Activated CD4-positive, alpha-beta T cell treated with anti-CD3 and anti-CD28 coated beads, Interleukin-2, amount 50 U/mL, for 16 hours (primary cell): ENCODE measurements around the gene SH2D1B.
"Not testable (repeated sequence)": the region's sequence is repeated elsewhere in the genome, so short reads cannot be mapped to it uniquely, and the experiment has no call there.

ENCODE experiments used
- DNase-seq: peaks from one replicate; pipeline ENCODE4 v3.0.0-alpha.2; 2020

SH2D1B gene

DNA sequence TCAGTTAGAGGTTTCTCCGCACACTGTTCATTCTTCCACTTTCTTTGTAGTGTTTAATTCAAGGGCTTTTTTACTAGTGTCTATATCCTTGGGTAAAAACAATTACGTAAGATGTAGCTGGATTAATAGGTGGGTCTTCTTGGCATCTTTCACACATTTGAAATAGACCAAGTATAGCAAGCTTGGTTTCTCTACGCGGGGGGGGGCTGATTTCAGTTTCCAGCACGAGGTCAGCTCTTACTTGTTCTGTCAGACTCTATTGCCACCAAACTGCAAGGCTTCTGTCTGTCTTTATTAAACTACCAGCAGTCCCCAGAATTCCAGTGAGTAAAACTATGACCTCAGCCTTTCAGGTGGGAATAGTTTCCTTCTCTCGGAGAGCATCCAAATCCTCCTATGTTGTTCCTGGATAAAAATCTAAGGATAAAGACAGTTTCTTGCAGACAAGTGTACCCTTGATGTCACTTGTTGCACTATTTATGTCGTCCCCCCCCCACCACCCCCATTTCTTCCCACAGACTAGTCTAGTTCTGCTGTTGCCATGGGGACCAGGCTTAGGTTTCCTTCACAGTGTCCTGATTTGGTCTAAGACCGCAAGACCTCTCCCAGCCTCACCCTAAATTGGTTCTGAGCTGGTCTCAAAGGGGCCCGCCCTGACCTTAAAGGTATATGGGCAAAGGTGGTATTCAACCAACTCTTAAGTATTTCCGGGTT, 52.3 kb downstream of the SH2D1B start:
- DNase-seq = no peak

DNA sequence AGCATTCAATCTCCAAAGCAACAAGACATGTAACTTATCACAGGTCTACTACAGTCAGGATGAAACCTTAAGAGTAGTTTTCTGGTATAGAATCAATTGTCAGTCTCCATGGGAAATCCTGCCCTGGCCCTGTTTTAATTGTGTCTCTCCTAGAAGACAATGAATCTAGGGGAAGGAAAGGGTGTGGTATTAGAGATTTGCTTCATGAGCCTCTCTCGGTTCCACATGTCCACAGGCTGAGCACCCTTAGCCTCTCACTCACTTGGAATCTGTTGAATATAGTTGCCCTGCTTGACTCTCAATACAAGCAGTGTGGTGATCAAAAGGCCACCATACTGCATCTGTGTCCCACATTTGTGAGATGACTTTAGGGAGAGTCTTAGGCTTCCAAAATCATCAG, 53.0 kb downstream of the SH2D1B start:
- no peak for DNase-seq

DNA sequence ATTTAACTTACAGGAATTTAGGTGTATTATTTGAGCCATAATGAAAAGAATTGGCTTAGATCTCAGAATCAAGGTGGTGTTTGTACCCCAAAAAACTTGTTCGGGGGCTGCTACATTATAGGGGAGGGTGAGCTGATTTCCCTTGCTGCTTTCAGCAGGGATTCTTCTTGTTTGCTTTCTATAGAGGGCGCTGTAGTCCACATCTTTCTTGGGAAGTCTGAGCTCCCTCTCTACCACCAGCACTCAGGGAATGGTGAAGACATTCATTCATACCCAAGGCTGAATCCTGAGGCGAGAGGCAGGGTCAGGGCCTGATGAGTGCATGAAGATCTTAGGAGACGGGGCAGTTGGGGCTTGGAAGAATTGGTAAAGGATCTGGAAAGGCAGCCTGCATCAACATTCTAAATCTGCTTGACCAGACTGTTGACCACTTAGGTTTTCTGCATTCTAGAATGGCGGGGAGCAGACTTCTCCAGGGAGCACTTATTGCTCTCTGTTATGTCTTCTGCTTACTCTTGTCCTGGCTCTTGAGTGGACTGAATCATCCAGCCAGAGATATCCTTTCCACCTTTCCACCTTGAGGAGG, 54.2 kb downstream of the SH2D1B start:
- peak; percentile 10 for DNase-seq

DNA sequence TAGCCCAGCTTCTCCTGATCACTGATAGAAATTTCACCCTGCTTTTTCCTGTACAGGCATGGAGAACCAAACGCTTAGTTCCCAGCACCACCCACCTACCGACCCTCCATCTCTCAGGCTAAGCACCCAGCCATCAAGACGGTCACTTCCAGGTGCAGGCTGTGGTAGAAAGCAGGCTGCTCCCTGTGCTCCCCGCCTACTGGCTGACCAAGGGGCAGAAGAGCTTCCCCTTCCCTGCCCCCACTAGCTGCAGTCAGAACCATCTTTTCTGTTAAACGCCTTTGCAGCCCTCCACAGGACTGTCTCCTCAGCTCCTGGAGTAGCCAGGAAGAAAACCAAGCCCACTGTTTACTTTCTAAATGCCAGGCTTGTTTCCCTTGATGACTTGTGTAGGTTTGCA, 58.2 kb downstream of the SH2D1B start:
- no peak for DNase-seq

DNA sequence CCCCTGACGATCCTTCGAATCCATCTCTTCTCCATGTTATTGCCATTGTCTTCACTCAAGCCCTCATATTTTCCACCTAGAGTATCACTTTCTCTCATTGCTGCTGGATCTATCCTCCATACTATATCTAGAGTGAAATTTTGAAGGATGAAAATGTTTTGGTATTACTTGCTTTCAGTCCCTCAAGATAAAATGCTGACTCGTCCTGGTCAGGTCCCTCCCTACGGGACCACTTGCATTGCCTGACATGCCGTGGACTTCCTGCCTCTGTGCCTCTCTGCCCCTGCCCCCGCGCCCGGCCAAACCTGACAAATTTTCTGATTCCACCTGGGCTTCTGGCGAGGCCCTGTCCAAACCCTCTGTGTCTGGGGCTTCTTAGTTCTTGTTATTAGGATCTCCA, 58.9 kb downstream of the SH2D1B start:
- no peak for DNase-seq

DNA sequence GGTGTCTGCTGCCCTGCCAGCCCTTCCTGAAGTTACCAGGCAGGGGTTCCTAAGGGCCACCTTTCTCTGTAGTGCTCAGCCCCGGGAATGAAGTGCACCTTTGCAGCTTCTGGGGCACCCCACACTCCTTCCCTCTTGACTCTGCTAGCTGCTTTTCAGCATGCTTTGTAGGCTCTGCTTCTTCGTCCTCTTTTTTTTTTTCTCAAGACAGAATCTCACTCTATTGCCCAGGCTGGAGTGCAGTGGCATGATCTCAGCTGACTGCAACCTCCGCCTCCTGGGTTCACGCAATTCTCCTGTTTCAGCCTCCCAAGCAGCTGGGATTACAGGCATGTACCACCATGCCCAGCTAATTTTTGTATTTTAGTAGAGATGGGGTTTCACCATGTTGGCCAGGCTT, 60.1 kb downstream of the SH2D1B start:
- not testable (repeated sequence) for DNase-seq

DNA sequence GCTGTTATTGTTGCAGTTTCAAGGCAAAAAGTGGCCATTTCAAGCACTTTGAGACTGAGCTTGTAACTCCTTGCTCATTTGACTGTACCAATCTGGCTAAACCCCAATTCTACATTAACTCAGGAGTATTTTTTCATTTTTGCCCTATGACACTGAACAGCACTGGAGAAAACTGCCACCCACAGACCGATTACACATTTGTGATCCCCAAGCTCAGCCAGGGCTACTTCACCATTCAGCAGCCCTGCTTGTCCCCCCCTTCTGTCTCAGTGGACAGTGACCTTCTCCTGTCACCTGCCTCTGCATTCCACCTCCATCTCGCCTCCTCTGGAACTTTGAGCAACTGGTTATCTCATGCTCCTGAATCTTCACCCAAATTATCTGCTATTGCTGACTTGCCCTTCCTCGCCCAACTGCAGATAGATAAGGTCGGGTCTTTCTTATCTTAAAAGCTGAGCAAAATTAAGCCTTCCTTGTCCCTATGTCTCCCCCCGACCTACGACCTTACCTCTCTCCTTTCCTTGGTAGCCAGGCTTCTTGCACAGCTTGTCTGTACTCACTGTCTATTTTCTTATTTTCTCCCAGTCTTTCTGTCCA, 60.6 kb downstream of the SH2D1B start:
- no peak for DNase-seq

DNA sequence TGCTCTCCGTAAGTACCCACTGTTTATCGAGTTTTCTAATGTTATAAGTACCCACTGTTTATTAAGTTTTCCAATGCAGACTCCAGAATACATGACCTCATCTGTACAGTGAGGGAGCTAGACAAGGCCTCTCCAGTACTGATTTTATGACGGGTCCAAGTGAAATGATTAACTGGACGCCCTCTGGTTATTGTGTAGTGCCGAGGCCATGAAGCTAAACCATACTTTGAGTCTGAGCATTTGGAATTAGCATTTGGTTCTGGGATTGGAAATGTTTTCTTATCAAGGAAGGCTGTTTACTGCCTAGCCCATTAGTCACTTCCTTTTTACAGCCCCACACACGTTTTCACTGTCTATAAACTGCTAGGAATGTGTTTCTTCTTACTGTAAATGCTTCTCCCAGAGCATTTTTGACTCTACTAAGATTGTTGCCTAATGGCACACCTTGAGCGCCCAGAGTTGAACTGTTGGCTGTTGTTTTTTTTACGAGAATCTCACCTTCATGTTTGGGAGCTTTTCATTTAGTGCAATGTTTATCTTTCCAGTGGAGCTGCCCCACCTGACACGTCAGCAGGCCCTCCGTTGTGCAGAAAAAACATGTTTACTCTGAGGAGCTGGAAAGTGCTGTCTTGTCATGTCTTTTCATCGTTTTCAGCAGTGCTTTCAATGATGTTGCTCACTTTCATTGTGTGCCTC, 62.2 kb downstream of the SH2D1B start:
- no peak for DNase-seq

DNA sequence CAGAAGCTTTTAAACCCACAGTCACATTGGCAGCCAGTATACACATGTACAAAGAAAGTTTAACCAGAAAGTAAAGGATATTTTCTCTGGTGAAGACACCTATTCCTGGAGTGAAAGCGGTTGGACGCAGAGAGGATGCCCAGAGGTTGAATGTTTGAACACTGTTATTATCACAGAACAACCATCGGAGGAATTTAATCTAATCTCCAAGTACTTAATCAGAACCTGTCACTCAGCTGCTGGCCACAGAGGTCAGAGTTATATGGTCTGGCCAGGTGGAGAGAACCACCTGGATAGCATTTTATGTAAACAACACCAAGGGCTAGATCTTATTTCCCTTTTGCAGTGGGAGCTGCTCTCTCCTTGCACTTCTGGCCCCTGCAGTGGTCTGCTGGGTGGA, 64.7 kb downstream of the SH2D1B start:
- no peak for DNase-seq
